Prostate gland (tissue), 2 donors: ENCODE measurements around the gene RFTN1. TPM values are rescaled to one million over a fixed set of nuclear protein-coding genes. Genes with fewer than 3 reads are reported as not detected.
A peak's percentile ranks its signal among the peaks of the same experiment; 100 is the strongest.

Experiments
- DNase-seq: peaks from one replicate; pipeline ENCODE4 v3.0.0-alpha.2; 2019; ENCODE audit warnings: low spot score
- H3K27ac ChIP-seq, 2 donors: fragments of 200-600 bp; sonication (generic); 2 replicates each; pipeline ENCODE4 v1.5.1; 2017 to 2019
- H3K27me3 ChIP-seq: fragments of 200-600 bp; sonication (generic); replicated peaks from 2 replicates; pipeline ENCODE4 v1.5.1; 2019; ENCODE audit not compliant: insufficient read depth
- H3K36me3 ChIP-seq, 2 donors: fragments of 200-600 bp; sonication (generic); 1 replicate in 1 of 2; 2 replicates in 1 of 2; pipeline versions ENCODE4 v1.5.1 to v1.8.1; 2017 to 2019
- H3K4me1 ChIP-seq: fragments of 200-600 bp; sonication (generic); replicated peaks from 2 replicates; pipeline ENCODE4 v1.5.1; 2019
- H3K4me3 ChIP-seq, 2 donors: fragments of 200-600 bp; sonication (generic); 2 replicates each; pipeline ENCODE4 v1.5.1; 2017 to 2019
- H3K9me3 ChIP-seq: fragments of 200-600 bp; sonication (generic); 2 replicates; pipeline ENCODE4 v1.5.1; 2017
- POLR2A ChIP-seq: fragments of 450-650 bp; IDR thresholded peaks from one replicate; pipeline ENCODE4 v1.6.1; 2016; ENCODE audit warnings: antibody characterized with exemption, mild to moderate bottlenecking
- POLR2AphosphoS5 ChIP-seq: sonication (generic); formaldehyde crosslinking; IDR thresholded peaks from one replicate; pipeline ENCODE4 v1.6.1; 2017; ENCODE audit warnings: antibody characterized with exemption
- WGBS: methylation state at CpG from one replicate; pipeline ENCODE4 v1.1.5; 2018; 5-methylcytosine and 5-hydroxymethylcytosine counted together
- intact Hi-C: fragments of 100-400 bp; cut with DNase I; formaldehyde crosslinking; loops from one replicate; pipeline ENCODE4 v1.14.2; 2022
- total RNA-seq, 2 donors: library from RNA; depleted of rRNA; stranded (reverse); fragments of >200 nt; gene quantifications; one replicate each; pipeline ENCODE4 v1.1.0, GENCODE V29; 2016
- TF ChIP-seq, protein P1 (sequence below), 4 experiments: fragments of 200-600 bp in 2 of 4; fragments of 450-650 bp in 2 of 4; sonication (generic) in 2 of 4; IDR thresholded peaks; 1 replicate in 3 of 4; 2 replicates in 1 of 4; pipeline ENCODE4 v1.5.1; 2016 to 2019; ENCODE audit warnings: antibody characterized with exemption in 4 of 4, mild to moderate bottlenecking in 2 of 4, moderate library complexity in 2 of 4

RFTN1 gene
- total RNA-seq, 2 donors from 2014 or later: 7.4 to 16.1 TPM

- no peak overlapping the region for H3K4me3 ChIP-seq
- H3K36me3 ChIP-seq: no peaks in the 10 kb centered on the region
- no peaks in the 10 kb centered on the region for H3K9me3 ChIP-seq
- no peak overlapping the region for H3K27ac ChIP-seq
- no peaks in the 10 kb centered on the region for H3K4me1 ChIP-seq
- no peak for TF ChIP-seq POLR2A
- no peak for TF ChIP-seq POLR2AphosphoS5
- TF ChIP-seq, protein P1, sequence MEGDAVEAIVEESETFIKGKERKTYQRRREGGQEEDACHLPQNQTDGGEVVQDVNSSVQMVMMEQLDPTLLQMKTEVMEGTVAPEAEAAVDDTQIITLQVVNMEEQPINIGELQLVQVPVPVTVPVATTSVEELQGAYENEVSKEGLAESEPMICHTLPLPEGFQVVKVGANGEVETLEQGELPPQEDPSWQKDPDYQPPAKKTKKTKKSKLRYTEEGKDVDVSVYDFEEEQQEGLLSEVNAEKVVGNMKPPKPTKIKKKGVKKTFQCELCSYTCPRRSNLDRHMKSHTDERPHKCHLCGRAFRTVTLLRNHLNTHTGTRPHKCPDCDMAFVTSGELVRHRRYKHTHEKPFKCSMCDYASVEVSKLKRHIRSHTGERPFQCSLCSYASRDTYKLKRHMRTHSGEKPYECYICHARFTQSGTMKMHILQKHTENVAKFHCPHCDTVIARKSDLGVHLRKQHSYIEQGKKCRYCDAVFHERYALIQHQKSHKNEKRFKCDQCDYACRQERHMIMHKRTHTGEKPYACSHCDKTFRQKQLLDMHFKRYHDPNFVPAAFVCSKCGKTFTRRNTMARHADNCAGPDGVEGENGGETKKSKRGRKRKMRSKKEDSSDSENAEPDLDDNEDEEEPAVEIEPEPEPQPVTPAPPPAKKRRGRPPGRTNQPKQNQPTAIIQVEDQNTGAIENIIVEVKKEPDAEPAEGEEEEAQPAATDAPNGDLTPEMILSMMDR (IDR thresholded peaks at IDR 0.05): no peak
- H3K27me3 ChIP-seq: no peaks in the 10 kb centered on the region
- intact Hi-C loops: no loop called here
- DNase-seq: no peak
- WGBS: 85% methylated on average over 4 of the region's 4 CpGs
These were observed 61.2 kb downstream of the RFTN1 start for GRCh38 chr3:16452261-16452660.

- Histone ChIP-seq H3K27ac (no peak overlapping the region), H3K27me3 (no peaks in the 10 kb centered on the region), H3K4me1 (no peaks in the 10 kb centered on the region), H3K36me3 (no peaks in the 10 kb centered on the region), H3K9me3 (no peaks in the 10 kb centered on the region), H3K4me3 (no peak overlapping the region)
- intact Hi-C loops: loop anchor here (5.0 kb wide), 2 partner anchors 47 to 63 kb away; partner anchors contain the start of gene RFTN1
- no peak for DNase-seq
- TF ChIP-seq, protein P1 (IDR thresholded peaks at IDR 0.05): no peak
- TF ChIP-seq POLR2A: no peak
- no peak for TF ChIP-seq POLR2AphosphoS5
- WGBS: 83% methylated on average over 6 of the region's 6 CpGs
These were observed 64.1 kb downstream of the RFTN1 start for GRCh38 chr3:16449369-16449768.

- peak; percentile 13 for DNase-seq
- Histone ChIP-seq H3K36me3 (no peaks in the 10 kb centered on the region), H3K4me1 (no peaks in the 10 kb centered on the region), H3K27ac (no peak overlapping the region), H3K4me3 (no peak overlapping the region), H3K27me3 (no peaks in the 10 kb centered on the region), H3K9me3 (no peaks in the 10 kb centered on the region)
- WGBS: 24% methylated on average over 6 of the region's 6 CpGs
- intact Hi-C loops: loop anchor here (5.0 kb wide), 2 partner anchors 46 to 64 kb away; partner anchors contain the start of gene RFTN1
- TF ChIP-seq, protein P1 (IDR thresholded peaks at IDR 0.05): no peak
- TF ChIP-seq POLR2AphosphoS5: peak; percentile 72
These were observed 64.8 kb downstream of the RFTN1 start for GRCh38 chr3:16448639-16449070.

DNA sequence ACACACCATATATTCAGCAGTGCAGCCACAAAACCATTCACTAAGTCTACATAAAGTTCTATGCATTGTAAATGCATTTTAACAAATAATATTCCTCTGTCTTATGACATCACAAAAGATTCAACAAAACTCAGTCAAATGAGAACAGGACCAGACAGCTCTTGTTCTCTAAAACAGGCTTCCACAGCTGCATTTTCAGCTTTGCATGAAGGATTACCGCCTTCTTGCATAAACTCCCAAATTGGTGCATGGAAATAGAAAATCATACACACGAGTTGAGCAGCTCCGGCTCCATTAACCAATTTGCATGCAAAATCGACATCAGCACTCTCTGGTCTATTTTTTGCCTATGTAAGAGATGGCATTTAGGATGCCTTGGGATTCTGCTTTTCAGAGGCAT, 66.4 kb downstream of the RFTN1 start:
- 92% methylated on average over 4 of the region's 4 CpGs for WGBS
- H3K9me3 ChIP-seq: no peaks in the 10 kb centered on the region
- intact Hi-C loops: loop anchor here (5.0 kb wide), 2 partner anchors 45 to 65 kb away; partner anchors contain the start of gene RFTN1
- H3K27me3 ChIP-seq: no peaks in the 10 kb centered on the region
- no peaks in the 10 kb centered on the region for H3K4me1 ChIP-seq
- H3K36me3 ChIP-seq: no peaks in the 10 kb centered on the region
- H3K4me3 ChIP-seq: no peak overlapping the region
- DNase-seq: no peak
- TF ChIP-seq POLR2A: no peak
- TF ChIP-seq POLR2AphosphoS5: no peak
- TF ChIP-seq, protein P1 (IDR thresholded peaks at IDR 0.05): no peak
- H3K27ac ChIP-seq: no peak overlapping the region

GRCh38 chr3:16444344-16444743, 69.2 kb downstream of the RFTN1 start:
- no peak overlapping the region for H3K27ac ChIP-seq

More at GRCh38 chr3:16444344-16444743, 69.2 kb downstream of the RFTN1 start:
- no peak for TF ChIP-seq POLR2A
- TF ChIP-seq POLR2AphosphoS5: no peak
- 79% methylated on average over 6 of the region's 6 CpGs for WGBS
- DNase-seq: no peak
- H3K4me3 ChIP-seq: no peak overlapping the region
- intact Hi-C loops: no loop called here
- H3K4me1 ChIP-seq: no peaks in the 10 kb centered on the region
- no peaks in the 10 kb centered on the region for H3K27me3 ChIP-seq
- H3K36me3 ChIP-seq: no peaks in the 10 kb centered on the region
- no peaks in the 10 kb centered on the region for H3K9me3 ChIP-seq
